CD4-positive, alpha-beta T cell treated with Interleukin-12 subunit alpha and Interleukin-12 subunit beta, for 1 hour (primary cell): ENCODE measurements around the gene FAM20A.
"Not testable (repeated sequence)": the region's sequence is repeated elsewhere in the genome, so short reads cannot be mapped to it uniquely, and the experiment has no call there.

Source experiments
- DNase-seq: peaks from one replicate; pipeline ENCODE4 v3.0.0-alpha.2; 2020

The FAM20A gene

DNA sequence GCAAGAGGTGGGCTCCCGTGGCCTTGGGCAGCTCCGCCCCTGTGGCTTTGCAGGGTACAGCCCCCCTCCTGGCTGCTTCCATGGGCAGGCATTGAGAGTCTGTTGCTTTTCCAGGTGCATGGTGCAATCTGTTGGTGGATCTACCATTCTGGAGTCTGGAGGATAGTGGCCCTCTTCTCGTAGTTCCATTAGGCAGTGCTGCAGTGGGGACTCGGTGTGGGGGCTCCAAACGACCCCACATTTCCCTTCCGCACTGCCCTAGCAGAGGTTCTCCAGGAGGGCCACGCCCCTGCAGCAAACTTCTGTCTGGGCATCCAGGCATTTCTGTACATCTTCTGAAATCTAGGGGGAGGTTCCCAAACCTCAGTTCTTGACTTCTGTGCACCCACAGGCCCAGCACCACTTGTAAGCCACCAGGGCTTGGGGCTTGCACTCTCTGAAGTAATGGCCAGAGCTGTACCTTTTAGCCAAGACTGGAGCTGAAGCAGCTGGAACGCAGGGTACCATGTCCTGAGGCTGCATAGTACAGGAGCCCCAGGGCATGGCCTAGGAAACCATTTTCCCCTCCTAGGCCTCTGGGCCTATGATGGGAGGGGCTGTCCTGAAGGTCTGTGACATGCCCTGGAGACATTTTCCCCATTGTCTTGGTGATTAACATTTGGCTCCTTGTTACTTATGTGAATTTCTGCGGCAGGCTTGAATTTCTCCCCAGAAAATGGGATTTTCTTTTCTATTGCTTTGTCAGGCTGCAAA is 82.9 kb downstream of the FAM20A start:
- DNase-seq = no peak

DNA sequence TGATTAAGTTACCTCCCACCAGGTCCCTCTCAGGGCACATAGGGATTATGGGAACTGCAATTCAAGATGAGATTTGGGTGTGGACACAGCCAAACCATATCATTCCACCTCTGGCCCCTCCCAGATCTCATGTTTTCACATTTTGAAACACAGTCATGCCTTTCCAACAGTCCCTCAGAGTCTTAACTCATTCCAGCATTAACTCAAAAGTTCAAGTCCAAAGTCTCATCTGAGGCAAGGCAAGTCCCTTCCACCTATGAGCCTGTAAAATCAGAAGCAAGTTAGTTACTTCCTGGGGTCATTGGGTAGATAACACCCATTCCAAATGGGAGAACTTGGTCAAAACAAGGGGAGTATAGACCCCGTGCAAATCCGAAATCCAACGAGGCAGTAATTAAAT is 83.6 kb downstream of the FAM20A start:
- DNase-seq = not testable (repeated sequence)

DNA sequence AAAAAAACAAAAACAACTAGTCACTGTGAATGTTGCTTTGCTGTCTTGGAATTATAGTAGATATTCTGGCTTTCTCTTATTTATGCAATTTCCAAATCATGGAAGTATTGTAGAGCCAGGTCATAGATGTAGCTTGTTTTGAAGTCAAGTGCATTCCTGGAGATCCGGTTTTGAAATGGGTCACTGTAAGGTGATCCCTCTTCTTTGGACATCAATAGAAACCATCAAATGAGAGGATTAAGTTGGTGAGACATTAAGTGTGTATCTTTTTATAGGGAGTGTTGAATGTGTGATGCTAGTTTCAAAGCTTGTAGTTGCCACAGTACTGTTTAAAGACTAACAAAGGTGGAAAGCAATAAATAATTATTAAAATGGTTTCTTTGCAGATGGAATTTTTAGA is 84.4 kb downstream of the FAM20A start:
- no peak for DNase-seq

DNA sequence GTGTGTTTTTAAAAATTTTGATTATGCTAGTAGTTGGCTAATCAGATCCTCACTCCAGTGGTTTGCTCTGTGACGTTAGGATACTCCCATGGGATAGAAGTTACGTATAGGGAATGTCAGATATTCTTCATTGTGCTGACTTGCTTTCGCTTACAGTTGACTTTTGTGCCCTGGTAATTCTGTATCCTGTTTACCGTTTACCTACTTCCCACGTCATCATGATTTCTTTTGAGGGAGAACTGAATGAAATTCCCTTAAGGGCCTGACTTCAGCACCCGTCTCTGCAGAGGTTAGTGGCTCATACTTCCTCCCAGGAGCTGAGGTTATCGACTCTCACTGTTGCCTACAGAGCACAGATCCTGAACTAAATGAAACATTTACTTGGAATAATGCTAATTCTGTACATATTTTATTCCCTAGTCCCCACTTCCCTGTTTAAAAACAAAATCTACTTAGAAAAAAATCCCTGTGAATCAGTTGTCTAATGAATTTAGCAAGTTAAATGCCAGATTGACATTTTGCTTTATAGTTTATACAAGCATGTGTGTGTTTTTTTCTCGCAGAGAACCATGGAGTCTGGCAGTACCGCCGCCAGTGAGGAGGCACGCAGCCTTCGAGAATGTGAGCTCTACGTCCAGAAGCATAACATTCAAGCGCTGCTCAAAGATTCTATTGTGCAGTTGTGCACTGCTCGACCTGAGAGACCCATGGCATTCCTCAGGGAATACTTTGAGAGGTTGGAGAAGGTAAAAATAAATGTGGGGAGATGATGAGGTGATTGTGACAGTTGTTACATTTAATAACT is 86.1 kb downstream of the FAM20A start:
- DNase-seq = no peak

DNA sequence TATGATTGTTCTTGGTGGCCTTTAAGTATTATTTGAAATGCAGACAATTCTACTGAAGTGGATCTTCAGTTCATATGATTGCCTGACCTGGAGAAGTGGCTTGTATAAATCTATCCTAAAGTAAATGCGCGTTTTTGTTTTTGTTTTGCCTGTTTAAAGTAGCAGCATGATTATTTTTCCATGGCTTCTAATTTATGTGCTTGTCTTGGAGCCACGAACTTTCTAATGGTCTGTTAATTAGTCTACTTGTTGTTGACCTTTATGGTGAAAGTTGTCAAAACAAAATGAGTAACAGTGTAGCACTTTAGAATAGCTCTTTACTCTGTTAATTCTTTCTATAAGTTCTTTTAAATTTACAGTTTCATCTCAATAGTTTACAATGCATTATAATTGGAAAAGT is 87.2 kb downstream of the FAM20A start:
- no peak for DNase-seq

DNA sequence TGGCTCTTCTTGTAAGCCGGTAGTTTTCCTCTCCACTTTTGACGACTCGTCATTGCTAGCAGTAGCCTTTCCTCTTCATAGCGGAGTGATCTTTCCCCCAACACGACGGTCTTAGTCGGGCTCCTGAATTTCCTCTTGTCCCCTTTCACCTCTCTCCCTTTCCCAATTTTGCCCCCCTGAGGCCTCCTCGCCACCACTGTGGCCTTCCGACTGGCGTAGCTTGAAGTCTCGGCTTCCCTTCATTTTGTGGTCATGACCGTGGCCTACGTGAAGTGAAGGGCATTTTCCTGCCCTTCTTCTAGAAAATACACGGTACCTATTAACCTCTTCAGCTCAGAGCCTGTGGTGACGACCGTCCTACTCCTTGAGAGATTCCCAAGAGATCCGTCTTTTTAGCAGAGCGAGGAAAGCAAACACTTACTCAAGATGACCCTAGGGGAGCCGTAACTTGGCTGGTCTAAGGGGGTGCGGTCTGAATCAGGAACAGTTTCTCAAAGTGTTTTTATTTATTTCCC is 88.2 kb downstream of the FAM20A start:
- peak; percentile 8 for DNase-seq

DNA sequence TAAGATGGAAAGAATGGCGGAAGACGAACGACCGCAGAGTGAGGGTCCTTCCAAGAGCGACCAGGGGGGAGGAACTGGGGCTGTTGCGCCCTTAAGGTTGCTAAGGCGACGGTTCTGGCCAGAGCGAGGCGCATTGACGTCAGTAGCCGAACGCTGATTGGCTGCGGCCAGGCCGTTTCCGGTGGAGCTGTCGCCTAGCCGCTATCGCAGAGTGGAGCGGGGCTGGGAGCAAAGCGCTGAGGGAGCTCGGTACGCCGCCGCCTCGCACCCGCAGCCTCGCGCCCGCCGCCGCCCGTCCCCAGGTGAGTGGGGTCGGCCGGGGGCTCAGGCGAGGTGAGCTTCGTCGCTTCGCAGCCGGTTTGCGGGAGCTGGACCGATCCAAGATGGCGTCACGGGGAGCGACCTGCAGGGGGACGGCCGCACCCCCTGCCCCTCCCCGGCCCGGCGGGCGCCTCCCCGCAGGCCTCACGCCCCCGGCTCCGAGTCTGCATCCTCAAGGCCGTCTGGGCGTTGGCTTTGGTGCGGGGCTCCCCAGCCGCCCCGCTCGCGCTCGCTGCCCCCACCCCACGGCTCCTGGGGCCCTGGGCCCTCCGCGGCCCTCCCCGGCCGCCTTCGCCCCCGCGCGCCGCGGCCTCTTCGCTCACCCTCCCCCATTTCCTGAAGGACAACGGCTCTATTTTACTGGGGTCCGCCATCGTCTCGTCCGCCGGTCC is 88.8 kb downstream of the FAM20A start, which contains the start of gene PRKAR1A:
TSS of gene PRKAR1A (plus strand) at position 184 of the 713 bp plus-strand sequence. CDS start 2,970 bp downstream, outside the sequence.
- peak; percentile 94 for DNase-seq

DNA sequence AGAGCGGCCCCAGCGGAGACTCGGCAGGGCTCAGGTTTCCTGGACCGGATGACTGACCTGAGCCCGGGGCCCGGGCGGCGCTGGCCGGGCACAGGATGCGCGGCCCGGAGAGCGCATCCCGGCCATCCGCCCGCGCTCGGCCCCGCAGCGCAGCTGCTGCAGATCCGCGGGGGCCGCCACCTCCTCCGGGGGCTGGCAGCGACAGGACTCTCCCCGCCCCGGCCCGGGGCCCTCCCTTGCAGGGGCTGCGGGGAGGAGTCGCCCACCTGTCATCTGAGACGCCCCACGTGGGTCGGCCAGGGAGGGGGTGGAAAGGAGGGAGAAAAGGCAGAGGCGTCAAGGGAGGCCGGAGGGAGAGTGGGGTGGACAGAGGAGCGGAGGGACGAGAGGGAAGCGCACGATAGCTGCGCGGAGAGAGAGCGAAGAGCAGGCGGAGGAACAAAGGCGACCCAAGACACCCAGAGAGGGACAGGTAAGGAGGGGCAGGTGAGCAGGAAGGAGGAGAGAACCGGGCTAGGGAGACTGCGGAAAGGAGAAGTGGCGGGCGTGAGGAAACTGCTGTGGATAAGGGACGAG is 89.4 kb downstream of the FAM20A start:
- DNase-seq = peak; percentile 79

DNA sequence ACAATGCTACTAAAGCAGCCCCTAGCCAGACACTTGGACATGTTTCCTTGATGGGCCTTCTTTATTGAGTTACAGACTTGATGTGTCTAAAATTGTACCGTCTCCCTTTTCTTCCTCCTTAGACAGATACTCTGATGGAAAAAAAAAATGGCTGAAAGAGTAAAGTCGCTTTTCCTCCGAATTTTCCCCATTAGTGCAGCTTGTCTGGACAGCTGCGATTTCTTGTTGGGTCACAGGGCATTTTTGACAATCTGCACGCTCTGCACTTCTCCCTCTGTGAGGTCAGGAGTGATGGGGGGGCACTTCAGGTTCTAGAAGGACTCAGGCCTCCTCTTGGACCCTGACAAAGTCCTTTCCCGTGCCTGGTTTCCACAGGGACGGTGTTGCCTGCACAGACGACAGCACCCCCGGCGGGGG is 89.9 kb downstream of the FAM20A start:
- no peak for DNase-seq

DNA sequence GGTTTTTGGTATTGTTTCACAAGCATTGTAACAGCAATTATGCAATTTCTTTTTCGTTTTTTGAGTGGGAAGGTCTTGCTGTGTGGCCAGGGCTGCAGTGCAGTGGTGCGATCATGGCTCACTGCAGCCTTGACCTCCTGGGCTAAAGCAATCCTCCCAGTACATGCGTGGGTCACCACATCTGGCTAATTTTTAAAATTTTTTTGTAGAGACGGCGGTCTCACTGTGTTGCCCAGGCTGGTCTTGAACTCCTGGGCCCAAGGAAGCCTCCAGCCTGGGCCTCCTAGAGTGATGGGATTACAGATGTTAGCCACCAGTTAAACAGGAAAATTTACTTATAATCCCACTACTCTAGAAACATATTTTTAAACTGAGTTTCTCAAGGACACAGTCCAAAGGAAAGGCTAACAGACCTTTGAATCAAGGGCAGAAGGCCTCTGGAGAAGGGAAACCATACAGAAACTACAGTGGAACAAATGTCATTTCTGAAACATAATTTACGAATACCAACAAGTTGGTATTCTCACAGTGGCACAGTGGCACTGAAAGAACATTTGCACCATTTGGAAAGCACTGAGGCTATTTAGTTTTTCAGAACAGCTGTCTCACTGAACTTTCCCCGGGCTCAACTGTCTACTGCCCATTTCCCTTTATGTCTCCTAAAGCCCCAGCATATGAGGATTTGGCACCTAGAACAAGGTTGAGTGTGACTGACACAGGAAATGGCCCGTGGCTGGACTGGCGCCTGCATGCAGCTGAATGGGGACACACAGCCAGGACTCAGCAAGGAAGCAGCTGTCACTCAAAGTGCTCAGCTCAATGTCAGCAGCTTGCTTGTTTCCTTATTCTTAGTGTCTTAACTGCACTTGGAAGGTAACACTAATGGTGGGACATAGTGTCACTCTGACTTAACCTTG is 91.8 kb downstream of the FAM20A start:
- peak; percentile 26 for DNase-seq

DNA sequence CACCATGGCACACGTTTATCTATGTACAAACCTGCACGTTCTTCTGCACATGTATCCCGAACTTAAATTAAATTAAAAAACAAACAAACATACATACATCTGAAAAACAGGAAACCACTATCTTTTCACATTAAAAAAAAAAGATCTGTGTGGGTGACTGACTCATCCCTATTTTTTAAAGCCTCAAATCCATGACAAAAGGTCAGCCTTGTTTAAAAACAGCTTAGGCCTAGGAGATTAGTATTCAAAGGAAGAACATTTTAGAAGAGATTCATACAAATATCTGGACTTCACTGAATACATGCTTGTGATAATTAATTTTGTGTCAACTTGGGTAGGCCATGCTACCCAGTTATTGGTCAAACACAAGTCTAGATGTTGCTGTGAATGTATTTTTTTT is 93.6 kb downstream of the FAM20A start:
- DNase-seq = no peak

DNA sequence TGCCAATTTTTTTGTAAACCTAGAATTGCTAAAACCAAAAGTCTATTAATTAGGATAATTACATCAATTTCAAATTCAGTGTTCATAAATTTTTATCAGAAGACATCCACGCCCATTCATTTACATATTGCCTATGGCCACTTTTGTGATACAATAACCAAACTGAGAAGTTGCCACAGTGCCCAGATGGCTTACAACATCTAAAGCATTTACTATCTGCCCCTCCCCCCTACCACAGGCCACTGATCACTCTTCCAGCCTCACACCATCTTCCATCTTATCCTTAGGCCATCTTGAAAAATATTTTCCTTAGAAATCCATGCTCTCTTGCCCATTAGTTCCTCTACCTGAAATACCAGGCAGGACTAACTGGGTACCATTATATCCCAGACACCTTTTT is 95.2 kb downstream of the FAM20A start:
- DNase-seq = no peak

DNA sequence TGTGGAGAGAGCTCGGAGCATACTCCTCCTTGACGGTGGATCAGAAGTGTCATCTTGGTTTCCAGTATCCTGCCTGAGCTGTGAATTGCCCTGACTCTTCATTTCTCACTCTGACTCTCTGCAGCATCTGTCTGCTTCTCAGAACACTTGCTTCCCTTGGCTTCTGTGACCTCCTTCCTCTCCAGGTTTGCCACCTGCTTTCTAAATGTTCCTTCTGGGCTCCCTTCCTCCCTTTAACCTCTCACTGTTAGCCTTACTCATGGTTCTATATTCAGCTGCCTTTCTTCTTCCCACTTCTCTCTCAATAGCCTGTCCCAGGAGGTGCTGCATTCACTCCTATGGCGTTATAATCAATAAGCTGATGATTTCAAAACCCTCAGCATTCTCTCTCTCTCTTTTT is 100.1 kb downstream of the FAM20A start:
- DNase-seq = no peak

DNA sequence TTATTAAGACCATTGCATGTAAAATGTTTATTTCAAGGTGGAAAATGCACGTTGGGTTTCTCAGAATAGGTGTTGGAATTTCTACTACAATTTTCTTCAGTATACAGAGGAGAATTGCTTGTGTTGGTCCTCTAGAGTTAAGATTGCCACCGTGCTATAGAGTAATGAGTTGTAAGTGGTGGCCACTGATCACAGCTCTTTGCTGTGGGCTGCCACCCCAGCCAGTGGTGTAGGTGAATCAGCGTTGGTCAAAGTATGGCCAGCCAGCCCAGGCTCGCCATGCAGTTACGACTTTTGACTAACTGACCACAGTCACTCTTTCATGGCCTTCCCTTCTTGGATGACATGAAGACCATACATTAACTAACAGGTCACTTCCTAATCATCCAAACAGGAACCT is 101.6 kb downstream of the FAM20A start:
- no peak for DNase-seq

DNA sequence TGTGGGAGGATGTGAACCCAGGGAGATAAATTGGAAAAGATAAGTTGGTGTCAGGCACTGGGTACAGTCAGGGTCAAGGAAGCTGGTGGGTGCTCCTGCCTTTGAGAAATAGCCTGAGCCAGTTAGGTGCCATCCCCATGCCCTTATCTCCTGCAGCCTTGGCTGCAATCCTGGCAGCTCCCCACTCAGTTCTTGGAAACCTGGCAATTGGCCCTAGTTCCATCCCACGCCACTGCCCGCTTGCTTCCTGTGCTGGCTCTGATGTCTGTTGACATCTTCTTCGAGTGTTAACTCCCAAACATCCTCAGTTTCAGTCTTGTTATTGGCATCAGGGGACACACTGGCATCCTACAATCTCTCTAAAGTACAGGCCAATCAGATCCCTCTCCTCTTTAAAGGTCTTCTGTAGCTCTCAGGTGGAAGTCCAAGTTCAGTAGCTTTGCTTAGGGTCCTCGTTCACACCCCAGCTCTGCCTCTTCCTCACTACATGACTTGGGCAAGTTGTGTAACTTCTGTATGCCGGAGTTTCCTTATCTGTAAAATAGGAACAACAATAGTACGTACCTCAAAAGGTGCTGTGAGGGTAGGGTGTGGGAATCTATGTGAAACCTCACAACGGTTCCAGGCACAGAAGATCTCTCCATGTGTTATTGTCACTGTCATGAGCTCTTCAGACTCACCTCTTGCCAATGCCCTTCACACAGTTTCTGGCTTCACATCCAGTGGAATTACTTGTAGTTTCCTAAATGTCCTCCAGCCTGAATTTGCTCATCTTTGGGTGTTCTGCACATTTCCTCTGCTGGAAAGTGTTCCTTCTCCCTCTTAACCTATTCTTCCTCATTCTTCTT is 102.5 kb downstream of the FAM20A start:
- DNase-seq = no peak

DNA sequence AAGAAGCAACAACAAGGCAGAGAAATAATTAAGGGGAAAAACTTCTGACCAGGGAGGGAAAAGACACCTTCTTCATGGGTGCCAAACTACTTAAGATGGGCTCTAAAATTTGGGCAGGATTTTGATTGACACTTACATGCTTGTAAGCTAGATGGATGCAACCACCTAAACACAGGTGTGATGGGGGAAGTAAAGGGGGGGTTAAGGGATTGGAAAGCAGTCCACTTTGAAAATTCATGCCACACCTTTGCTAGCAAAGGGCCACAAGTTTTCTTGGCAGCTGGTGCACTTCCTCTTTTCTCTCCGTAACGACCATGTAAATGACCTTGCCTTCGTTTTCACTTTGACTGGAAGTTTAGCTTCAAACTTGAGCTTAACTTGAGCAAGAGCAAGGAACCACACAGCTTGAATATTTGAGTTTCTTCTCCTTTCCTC is 103.3 kb downstream of the FAM20A start:
- peak; percentile 30 for DNase-seq

DNA sequence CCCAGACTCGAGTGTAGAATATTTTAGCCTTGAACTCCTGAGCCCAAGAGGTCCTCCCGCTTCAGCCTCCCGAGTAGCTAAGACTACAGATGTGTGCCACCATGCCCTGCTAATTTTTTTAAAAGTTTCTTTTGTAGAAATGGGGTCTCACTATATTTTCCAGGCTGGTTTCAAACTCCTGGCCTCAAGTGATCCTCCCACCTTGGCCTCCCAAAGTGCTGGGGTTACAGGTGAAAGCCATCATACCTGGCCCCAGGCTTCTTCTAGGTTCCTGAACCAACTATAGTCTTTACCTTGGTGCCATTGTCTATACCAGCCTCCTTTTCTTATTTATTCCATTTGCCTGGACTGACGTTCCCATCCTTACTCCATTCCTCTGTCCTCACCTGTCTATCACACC is 106.1 kb downstream of the FAM20A start:
- no peak for DNase-seq

DNA sequence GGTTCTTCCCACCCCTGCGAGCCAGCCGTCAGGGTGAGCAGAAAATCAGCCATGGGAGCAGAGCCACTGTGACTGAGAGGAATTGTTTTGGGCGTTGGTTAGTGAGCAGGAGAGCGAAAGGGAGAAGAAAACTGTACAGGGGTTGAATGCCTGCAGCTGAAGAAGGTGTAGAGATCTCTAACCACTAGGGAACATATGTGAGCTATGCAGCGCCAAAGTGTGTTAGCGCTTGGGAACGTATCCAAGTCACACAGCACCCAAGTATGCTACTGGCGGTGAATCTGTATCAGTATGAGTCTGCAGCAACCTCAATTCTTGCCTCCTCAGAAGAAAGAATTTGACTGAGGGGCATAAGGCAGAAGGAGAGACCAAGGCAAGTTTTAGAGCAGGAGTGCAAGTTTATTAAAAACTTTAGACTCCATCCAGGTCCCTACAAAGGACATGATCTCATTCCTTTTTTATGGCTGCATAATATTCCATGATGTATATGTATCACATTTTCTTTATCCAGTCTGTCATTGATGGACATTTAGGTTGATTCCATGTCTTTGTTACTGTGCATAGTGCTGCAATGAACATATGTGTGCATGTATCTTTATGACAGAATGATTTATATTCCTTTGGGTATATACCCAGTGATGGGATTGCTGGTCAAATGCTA is 108.6 kb downstream of the FAM20A start:
- not testable (repeated sequence) for DNase-seq

DNA sequence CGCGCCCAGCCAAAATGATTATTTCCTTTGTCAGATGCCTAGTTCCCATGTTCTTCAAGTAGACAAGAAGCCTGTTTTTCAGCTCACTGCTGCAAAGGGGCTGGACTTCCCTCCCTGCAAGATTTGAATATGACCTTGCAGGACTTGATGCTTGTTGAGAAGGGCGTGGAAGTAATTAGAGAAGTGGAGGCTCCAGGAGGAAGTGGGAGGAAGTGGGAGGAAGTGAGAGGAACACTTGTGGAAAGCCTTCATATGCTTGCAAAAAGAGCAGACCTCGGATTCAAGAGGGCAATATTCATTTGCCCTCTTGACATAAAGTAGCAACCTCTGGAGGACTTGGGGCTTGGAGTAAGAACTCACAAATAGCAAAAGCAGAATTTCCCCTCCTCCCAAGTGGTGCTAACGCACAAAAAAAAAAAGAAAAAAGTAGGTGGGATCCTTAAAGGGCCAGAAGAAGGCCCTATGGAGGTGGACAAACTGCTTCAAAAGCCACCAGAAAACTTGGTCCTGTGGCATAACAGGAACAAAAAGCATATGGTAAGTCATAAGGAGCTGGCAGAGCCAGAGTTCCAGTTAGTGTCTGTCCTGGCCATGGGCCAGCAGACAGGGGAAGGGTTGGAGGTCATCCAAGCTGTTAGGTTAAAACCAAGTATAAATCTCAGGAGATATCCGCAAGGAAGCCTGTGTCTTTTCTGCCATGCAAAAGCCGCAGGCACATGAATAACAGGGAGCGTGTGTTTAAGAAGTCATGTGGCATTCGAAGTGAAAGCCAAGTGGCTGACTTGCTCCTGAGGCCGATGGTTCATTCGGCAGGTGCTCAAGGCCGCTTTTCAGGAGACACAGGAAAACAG is 109.6 kb downstream of the FAM20A start:
- DNase-seq = no peak
